Heart right ventricle (tissue), 16 donors: ENCODE results near the gene PDZD2. TPM values are rescaled to one million over a fixed set of nuclear protein-coding genes. Genes with fewer than 3 reads are reported as not detected.
"Not testable (repeated sequence)": the region's sequence is repeated elsewhere in the genome, so short reads cannot be mapped to it uniquely, and the experiment has no call there.

Source experiments
- ATAC-seq, 8 donors: fragments of 200-7000 bp; cut with Tn5 transposase; one replicate each; pipeline ENCODE4 v1.9.1; 2020; ENCODE audit warnings: mild to moderate bottlenecking in 8 of 8, moderate library complexity in 8 of 8, moderate number of reproducible peaks in 1 of 8
- DNase-seq, 2 donors: peaks; one replicate each; pipeline ENCODE4 v3.0.0-alpha.2; 2020
- H3K27ac ChIP-seq, 10 donors: fragments of 200-600 bp; sonication (generic) in 2 of 10; one replicate each; pipeline versions ENCODE4 v1.5.0 to v1.8.0; 2020 to 2022; ENCODE audit warnings: mild to moderate bottlenecking in 3 of 10
- H3K27me3 ChIP-seq, 7 donors: fragments of 200-600 bp; one replicate each; pipeline ENCODE4 v1.8.0; 2021 to 2022; ENCODE audit warnings: mild to moderate bottlenecking in 2 of 7
- H3K36me3 ChIP-seq, 9 donors: fragments of 200-600 bp; sonication (generic) in 1 of 9; one replicate each; pipeline versions ENCODE4 v1.5.0 to v1.8.0; 2020 to 2022; ENCODE audit warnings: mild to moderate bottlenecking in 2 of 9
- H3K4me1 ChIP-seq, 9 donors: fragments of 200-600 bp; sonication (generic) in 1 of 9; one replicate each; pipeline versions ENCODE4 v1.5.0 to v1.8.0; 2020 to 2022; ENCODE audit warnings: mild to moderate bottlenecking in 4 of 9
- H3K4me3 ChIP-seq, 10 donors: fragments of 200-600 bp; sonication (generic) in 2 of 10; one replicate each; pipeline versions ENCODE4 v1.5.0 to v1.8.0; 2020 to 2022; ENCODE audit warnings: mild to moderate bottlenecking in 7 of 10, moderate library complexity in 2 of 10
- H3K9me3 ChIP-seq, 11 donors: fragments of 200-600 bp in 10 of 11; sonication (generic) in 2 of 11; one replicate each; pipeline versions ENCODE4 v1.5.0 to v1.8.0; 2013 to 2022; ENCODE audit warnings: mild to moderate bottlenecking in 2 of 11, control low read depth in 1 of 11, moderate library complexity in 1 of 11
- CTCF ChIP-seq, 9 donors: fragments of 200-600 bp; sonication (generic) in 2 of 9; IDR thresholded peaks; one replicate each; pipeline versions ENCODE4 v1.5.0 to v1.8.0; 2021 to 2022; ENCODE audit warnings: antibody characterized with exemption in 9 of 9, mild to moderate bottlenecking in 5 of 9, moderate library complexity in 1 of 9
- WGBS, 2 donors: extraction: QIAGEN DNeasy Blood & Tissue Kit; methylation state at CpG; one replicate each; pipeline ENCODE4 v1.1.7; 2013; ENCODE audit warnings: inconsistent platforms in 1 of 2; 5-methylcytosine and 5-hydroxymethylcytosine counted together
- intact Hi-C, 10 donors: fragments of 100-400 bp; cut with DNase I; formaldehyde crosslinking; loops; one replicate each; pipeline versions ENCODE4 v1.11.1 to v1.14.2; 2022
- polyA plus RNA-seq, 2 donors: library from polyadenylated mRNA; stranded (reverse); fragments of 200-250 nt; gene quantifications; one replicate each; pipeline ENCODE4 v1.2.3, GENCODE V29; 2013
- total RNA-seq, 10 donors: library from RNA; stranded (reverse); fragmentation: NEBNext Ultra II Directional in 3 of 10; extraction: Animal tissue kit (Norgen Biotek cat#: 25700) in 3 of 10; gene quantifications; one replicate each; pipeline versions ENCODE4 v1.2.1 to v1.2.4, GENCODE V29; 2021 to 2023
- donor health status: Arrhythmogenic right ventricular cardiomyopathy.
- donor health status: ischemic (EF 13 %, LVEDD 7.1; RV severe dilation, severe dysfunction).
- donor health status: healthy with polysubstance abuse.
- donor health status: DM: no; HTN: yes; CAD: no.
- donor health status: DM: no; HTN: no; CAD: no.
- donor health status: ischemic (EF 25% LVEDD 6.9; RV normal size, moderate dysfunction).
- donor health status: ischemic (EF 25% LVEDD 5.7; RV mildly dilated, moderate dysfunction).
- donor health status: healthy.
- donor health status: DM: yes; HTN: yes; CAD: no.
- donor health status: Ischemic cardiomyopathy.
- donor health status: ischemic (EF 35%, LVEDD 5.7; RV mildly dilated, moderate dysfunction).
- donor health status: nonischemic (EF 11% LVEDD 7.7; RV severe dilation, severe dysfunction).
- donor health status: DM: yes; HTN: yes; CAD: no.
- donor health status: PGD.
- donor health status: ischemic (EF 29% LVEDD 5.4; RV normal size, mild dysfunction).
- donor health status: nonischemic (EF 23%, LVEDD 6.1; RV moderate dilation, normal function).

PDZD2 gene
- total and polyA plus RNA-seq, 12 donors: 9.0 to 117 (median 82.5) TPM

GRCh38 chr5:32116574-32117313, 477.8 kb downstream of the PDZD2 start:
- H3K9me3 ChIP-seq: no peaks in the 10 kb centered on the region
- H3K27me3 ChIP-seq: no peaks in the 10 kb centered on the region
- peaks cover 0 to 9% (median 0%) of the 10 kb centered on the region in 9 donors for H3K4me1 ChIP-seq
- no peak overlapping the region for H3K4me3 ChIP-seq
- WGBS, 2 donors: 96 to 98% methylated on average over 4 of the region's 4 CpGs
- ATAC-seq: no peak
- no peak overlapping the region for H3K27ac ChIP-seq
- peaks cover 0 to 82% (median 23%) of the 10 kb centered on the region in 9 donors for H3K36me3 ChIP-seq
- DNase-seq: no peak
- intact Hi-C loops: no loop called here
- TF ChIP-seq CTCF (IDR thresholded peaks at IDR 0.05): no peak

- H3K27ac ChIP-seq, DNase-seq, H3K9me3 ChIP-seq, H3K4me3 ChIP-seq, intact Hi-C loops, ATAC-seq, H3K27me3 ChIP-seq: not testable (repeated sequence)
- WGBS, 2 donors: 98 to 99% methylated on average over 8 of the region's 8 CpGs
- peaks cover 0 to 78% (median 16%) of the 10 kb centered on the region in 9 donors for H3K36me3 ChIP-seq
- peaks cover 0 to 20% (median 14%) of the 10 kb centered on the region in 9 donors for H3K4me1 ChIP-seq
Observed at GRCh38 chr5:32118922-32119321, 480.0 kb downstream of the PDZD2 start.

GRCh38 chr5:32123058-32123805, 484.3 kb downstream of the PDZD2 start:
- peaks cover 0 to 88% (median 22%) of the 10 kb centered on the region in 9 donors for H3K36me3 ChIP-seq
- H3K27me3 ChIP-seq: no peaks in the 10 kb centered on the region
- intact Hi-C loops: no loop called here
- DNase-seq: no peak
- peaks cover 0 to 47% (median 26%) of the 10 kb centered on the region in 9 donors for H3K4me1 ChIP-seq
- peak in 3 of 8 donors; percentile 31 to 42 (median 31) for ATAC-seq
- no peak for TF ChIP-seq CTCF (IDR thresholded peaks at IDR 0.05)
- H3K4me3 ChIP-seq: no peak overlapping the region
- H3K27ac ChIP-seq: peak overlapping the region in 2 of 10 donors; percentile 4 to 7
- H3K9me3 ChIP-seq: no peaks in the 10 kb centered on the region
- 67 to 76% methylated on average over 8 of the region's 8 CpGs for WGBS, 2 donors

- no peak for TF ChIP-seq CTCF (IDR thresholded peaks at IDR 0.05)
- intact Hi-C loops: no loop called here
- H3K4me3 ChIP-seq: no peak overlapping the region
- DNase-seq (no peak), ATAC-seq (peak in 3 of 8 donors; percentile 9 to 64 (median 17))
- H3K4me1 ChIP-seq: peaks cover 0 to 52% (median 31%) of the 10 kb centered on the region in 9 donors
- peaks cover 0 to 86% (median 22%) of the 10 kb centered on the region in 9 donors for H3K36me3 ChIP-seq
- no peaks in the 10 kb centered on the region for H3K27me3 ChIP-seq
- WGBS, 2 donors: 63 to 66% methylated on average over 6 of the region's 6 CpGs
- no peaks in the 10 kb centered on the region for H3K9me3 ChIP-seq
- peak overlapping the region in 1 of 10 donors; percentile 7 for H3K27ac ChIP-seq
Observed at GRCh38 chr5:32123889-32124676, 485.2 kb downstream of the PDZD2 start.
